Activated naive CD8-positive, alpha-beta T cell treated with anti-CD3 and anti-CD28 coated beads for 36 hours (primary cell): Measurements from ENCODE around the gene RBM20. TPM values are rescaled to one million over a fixed set of nuclear protein-coding genes. Genes with fewer than 3 reads are reported as not detected.
"Not testable (repeated sequence)": the region's sequence is repeated elsewhere in the genome, so short reads cannot be mapped to it uniquely, and the experiment has no call there.

ENCODE experiments used
- DNase-seq: peaks from one replicate; pipeline ENCODE4 v3.0.0; 2021
- H3K27ac Mint-ChIP-seq: one replicate; pipeline ENCODE4 v1.8.0; 2022; ENCODE audit warnings: mild to moderate bottlenecking, moderate library complexity, mixed read lengths
- H3K27me3 Mint-ChIP-seq: one replicate; pipeline ENCODE4 v1.8.0; 2022; ENCODE audit warnings: mild to moderate bottlenecking, mixed read lengths
- H3K36me3 Mint-ChIP-seq: one replicate; pipeline ENCODE4 v1.8.0; 2021; ENCODE audit warnings: mild to moderate bottlenecking, mixed read lengths
- H3K4me1 Mint-ChIP-seq: one replicate; pipeline ENCODE4 v1.8.0; 2021; ENCODE audit warnings: mixed read lengths
- H3K4me3 Mint-ChIP-seq: one replicate; pipeline ENCODE4 v1.8.0; 2022; ENCODE audit warnings: mild to moderate bottlenecking, moderate library complexity, mixed read lengths
- H3K9me3 Mint-ChIP-seq: one replicate; pipeline ENCODE4 v1.8.0; 2022; ENCODE audit warnings: mixed read lengths
- total RNA-seq, 2 experiments: library from RNA; stranded (reverse); gene quantifications; one replicate each; pipeline ENCODE4 v1.2.3, GENCODE V29; 2021

The RBM20 gene
- total RNA-seq, 2 experiments from 2014 or later, result 0.42 to 0.45 TPM

DNA sequence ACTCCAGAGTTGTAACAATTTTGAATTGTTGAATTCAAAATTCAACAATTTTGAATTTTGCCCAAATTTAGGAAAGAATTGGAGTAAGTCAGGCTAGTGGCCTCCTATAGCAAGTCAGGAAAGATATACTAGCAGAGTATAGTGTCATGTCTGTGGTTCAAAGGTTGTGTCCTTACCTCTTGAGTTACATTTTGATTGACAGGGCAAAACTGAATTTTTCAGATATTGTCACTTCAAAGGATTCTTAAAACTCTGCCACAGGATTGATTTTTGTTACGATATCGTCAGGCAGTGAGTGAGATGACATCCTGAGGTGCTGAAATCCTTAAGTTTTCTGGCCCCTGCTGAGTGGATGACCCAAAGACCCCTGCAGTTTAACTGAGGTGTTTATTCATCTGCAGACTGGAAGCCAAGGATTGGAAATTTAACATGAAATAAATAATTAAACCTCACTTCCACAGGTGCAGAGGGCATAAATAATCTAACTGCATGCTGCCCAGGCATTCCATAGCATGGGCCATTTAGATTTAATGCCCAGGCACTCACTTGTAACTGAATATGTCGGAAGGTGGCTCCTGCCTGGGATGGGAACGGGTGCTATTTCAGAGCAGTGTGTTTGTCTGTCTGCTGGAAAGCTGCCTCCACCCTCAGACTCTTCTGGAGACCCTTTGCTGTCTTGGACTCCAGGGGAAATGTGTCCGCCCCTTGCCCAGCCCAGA, 50.8 kb downstream of the RBM20 start:
- peaks cover 5% of the 10 kb centered on the region for H3K9me3 Mint-ChIP-seq
- H3K27me3 Mint-ChIP-seq, result peaks cover 5% of the 10 kb centered on the region
- no peak overlapping the region for H3K27ac Mint-ChIP-seq
- H3K36me3 Mint-ChIP-seq, result no peaks in the 10 kb centered on the region
- no peak for DNase-seq
- H3K4me1 Mint-ChIP-seq, result no peaks in the 10 kb centered on the region
- no peak overlapping the region for H3K4me3 Mint-ChIP-seq

GRCh38 chr10:110695539-110695886, 51.4 kb downstream of the RBM20 start:
- Mint-ChIP-seq H3K9me3 (peaks cover 5% of the 10 kb centered on the region), H3K27ac (no peak overlapping the region)

DNA sequence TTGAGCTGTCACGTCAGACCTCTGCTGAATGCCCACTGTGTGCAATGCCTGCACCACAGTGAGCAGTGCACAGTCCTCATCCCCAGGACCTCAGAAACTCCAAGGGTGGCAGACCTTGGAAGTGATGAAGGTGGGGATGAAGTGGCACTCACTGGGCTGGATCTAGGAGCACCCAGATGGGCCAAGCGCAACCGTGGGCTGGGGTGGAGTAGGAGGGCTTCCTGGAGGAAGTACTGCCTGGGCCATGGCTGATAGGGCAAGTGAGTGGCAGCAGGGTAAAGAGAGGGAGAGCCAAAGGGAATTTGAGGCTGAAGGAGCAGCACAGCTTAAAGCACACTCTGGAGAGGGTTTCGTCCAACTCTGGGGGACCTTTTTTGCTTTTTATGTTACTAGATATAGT, 52.3 kb downstream of the RBM20 start:
- H3K27me3 Mint-ChIP-seq, result peaks cover 4% of the 10 kb centered on the region
- no peaks in the 10 kb centered on the region for H3K36me3 Mint-ChIP-seq
- DNase-seq, result no peak
- H3K9me3 Mint-ChIP-seq, result peaks cover 5% of the 10 kb centered on the region
- H3K27ac Mint-ChIP-seq, result no peak overlapping the region
- H3K4me1 Mint-ChIP-seq, result peaks cover 2% of the 10 kb centered on the region
- no peak overlapping the region for H3K4me3 Mint-ChIP-seq

More at GRCh38 chr10:110695539-110695886, 51.4 kb downstream of the RBM20 start:
- Mint-ChIP-seq H3K4me3 (no peak overlapping the region), H3K4me1 (peaks cover 2% of the 10 kb centered on the region), H3K27me3 (peaks cover 5% of the 10 kb centered on the region), H3K36me3 (no peaks in the 10 kb centered on the region)
- no peak for DNase-seq

DNA sequence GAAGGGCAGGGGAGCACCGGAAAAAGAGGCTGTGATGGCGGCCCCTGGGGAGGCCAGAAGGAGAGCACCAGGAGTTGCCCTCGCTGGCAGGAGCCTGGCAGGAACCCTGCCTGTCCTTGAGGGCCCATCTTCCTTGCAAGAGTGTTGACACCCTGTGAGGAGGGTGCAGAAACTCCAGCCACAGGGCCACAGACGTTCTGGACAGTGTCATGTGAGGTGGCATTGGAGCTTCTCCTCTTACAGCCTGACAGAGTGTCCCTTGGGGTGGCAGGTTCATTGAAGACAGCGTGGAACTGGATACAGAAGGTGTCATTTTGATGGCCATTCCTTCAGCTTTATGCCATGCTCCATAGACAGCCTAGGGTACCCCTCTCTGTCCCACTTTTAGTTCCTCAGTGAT, 54.2 kb downstream of the RBM20 start:
- H3K36me3 Mint-ChIP-seq, result no peaks in the 10 kb centered on the region
- H3K4me1 Mint-ChIP-seq, result peaks cover 2% of the 10 kb centered on the region
- no peak for DNase-seq
- no peak overlapping the region for H3K4me3 Mint-ChIP-seq
- H3K27me3 Mint-ChIP-seq, result no peaks in the 10 kb centered on the region
- H3K27ac Mint-ChIP-seq, result no peak overlapping the region
- H3K9me3 Mint-ChIP-seq, result peaks cover under 1% of the 10 kb centered on the region

- no peak for DNase-seq
- Mint-ChIP-seq H3K27me3 (no peaks in the 10 kb centered on the region), H3K4me1 (peaks cover 2% of the 10 kb centered on the region), H3K36me3 (no peaks in the 10 kb centered on the region), H3K4me3 (no peak overlapping the region), H3K9me3 (no peaks in the 10 kb centered on the region), H3K27ac (no peak overlapping the region)
Measured at GRCh38 chr10:110698782-110699201, 54.7 kb downstream of the RBM20 start.

DNA sequence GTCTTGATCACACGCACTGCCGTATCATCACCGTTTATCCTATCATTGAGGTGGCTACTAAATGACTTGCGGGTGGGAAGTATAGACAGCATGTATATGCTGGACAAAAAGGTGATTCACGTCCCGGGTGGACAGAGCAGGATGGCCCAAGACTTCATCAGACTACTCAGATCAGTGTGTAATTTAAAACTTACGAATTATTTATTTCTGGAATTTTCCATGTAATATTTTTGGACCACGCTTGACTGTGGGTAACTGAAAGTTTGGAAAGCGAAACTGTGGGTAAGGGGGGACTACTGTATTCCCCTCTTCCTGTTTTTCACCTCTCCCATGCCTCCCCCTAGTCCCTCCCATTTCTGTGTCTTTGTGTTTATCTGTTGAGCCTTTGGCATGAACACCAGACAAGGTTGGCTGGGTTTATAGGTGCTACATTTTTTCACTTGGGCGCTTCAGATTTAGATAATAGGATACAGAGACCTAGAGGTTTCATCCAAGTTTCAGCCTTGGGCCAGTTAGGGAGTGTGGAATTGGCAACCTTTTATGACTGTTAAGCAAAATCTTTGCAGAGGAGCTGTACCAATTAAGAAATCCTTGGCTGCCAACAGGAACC, 55.8 kb downstream of the RBM20 start:
- no peak overlapping the region for H3K4me3 Mint-ChIP-seq
- H3K4me1 Mint-ChIP-seq, result peaks cover 2% of the 10 kb centered on the region
- no peaks in the 10 kb centered on the region for H3K9me3 Mint-ChIP-seq
- no peak for DNase-seq
- no peak overlapping the region for H3K27ac Mint-ChIP-seq
- no peaks in the 10 kb centered on the region for H3K27me3 Mint-ChIP-seq
- no peaks in the 10 kb centered on the region for H3K36me3 Mint-ChIP-seq

DNA sequence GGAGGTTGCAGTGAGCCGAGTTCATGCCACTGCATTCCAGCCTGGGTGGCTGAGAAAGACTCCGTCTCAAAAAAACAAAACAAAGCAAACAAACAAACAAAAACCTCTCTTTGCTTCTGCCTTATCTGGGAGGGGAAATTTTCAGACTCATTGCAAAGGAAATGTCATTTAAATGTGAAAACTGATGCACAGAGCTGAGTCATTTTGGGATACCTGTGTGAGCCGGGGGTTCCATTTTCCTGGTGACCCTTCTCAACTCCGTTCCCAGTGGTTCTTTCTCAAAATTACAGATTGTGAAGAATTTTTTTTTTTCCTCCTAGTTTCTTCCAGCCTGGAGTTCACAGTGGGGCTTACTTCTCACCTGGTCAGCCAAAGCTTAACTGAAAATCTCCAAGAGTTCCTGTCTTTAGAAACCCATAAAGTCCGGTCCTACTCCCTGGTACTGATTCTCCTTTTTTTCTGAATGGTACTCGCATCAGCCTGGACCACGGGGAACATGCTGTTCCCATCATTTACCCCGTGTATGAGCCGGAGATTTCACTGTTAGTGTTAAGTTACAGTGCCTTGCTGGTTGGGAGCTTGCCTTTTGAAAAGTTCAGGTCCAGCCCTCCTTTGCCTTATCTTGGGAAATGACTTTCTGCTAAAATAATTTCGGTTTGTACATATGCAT, 56.9 kb downstream of the RBM20 start:
- no peak for DNase-seq
- Mint-ChIP-seq H3K27ac (no peak overlapping the region), H3K4me3 (no peak overlapping the region), H3K4me1 (peaks cover 2% of the 10 kb centered on the region), H3K36me3 (no peaks in the 10 kb centered on the region), H3K9me3 (no peaks in the 10 kb centered on the region), H3K27me3 (no peaks in the 10 kb centered on the region)

GRCh38 chr10:110701617-110701971, 57.5 kb downstream of the RBM20 start:
- H3K4me3 Mint-ChIP-seq, result no peak overlapping the region
- no peak for DNase-seq
- H3K36me3 Mint-ChIP-seq, result no peaks in the 10 kb centered on the region
- H3K9me3 Mint-ChIP-seq, result no peaks in the 10 kb centered on the region
- peaks cover 2% of the 10 kb centered on the region for H3K4me1 Mint-ChIP-seq
- no peaks in the 10 kb centered on the region for H3K27me3 Mint-ChIP-seq
- H3K27ac Mint-ChIP-seq, result no peak overlapping the region

DNA sequence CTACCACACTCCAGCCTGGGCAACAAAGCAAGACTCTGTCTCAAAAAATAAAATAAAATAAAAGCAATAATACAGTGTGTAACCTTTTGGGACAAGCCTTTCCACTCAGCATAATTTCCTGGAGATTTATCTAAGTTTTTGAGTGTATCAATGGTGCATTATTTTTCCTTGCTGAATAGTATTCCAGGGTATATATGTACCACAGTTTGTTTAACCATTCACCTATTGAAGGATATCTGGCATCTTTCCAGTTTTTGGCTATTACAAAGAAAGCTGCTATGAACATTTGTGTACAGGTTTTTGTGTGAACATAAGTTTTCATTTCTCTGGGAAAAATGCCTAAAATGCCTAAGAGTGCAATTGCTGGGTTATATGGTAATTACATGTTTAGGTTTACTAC, 59.9 kb downstream of the RBM20 start:
- H3K4me3 Mint-ChIP-seq, result no peak overlapping the region
- no peak overlapping the region for H3K27ac Mint-ChIP-seq
- H3K9me3 Mint-ChIP-seq, result no peaks in the 10 kb centered on the region
- H3K36me3 Mint-ChIP-seq, result no peaks in the 10 kb centered on the region
- H3K27me3 Mint-ChIP-seq, result peaks cover 4% of the 10 kb centered on the region
- DNase-seq, result no peak
- peaks cover 2% of the 10 kb centered on the region for H3K4me1 Mint-ChIP-seq

GRCh38 chr10:110704906-110705476, 60.9 kb downstream of the RBM20 start:
- DNase-seq, result no peak
- H3K4me1 Mint-ChIP-seq, result peaks cover 2% of the 10 kb centered on the region
- H3K4me3 Mint-ChIP-seq, result no peak overlapping the region
- H3K27ac Mint-ChIP-seq, result no peak overlapping the region
- H3K9me3 Mint-ChIP-seq, result no peaks in the 10 kb centered on the region
- no peaks in the 10 kb centered on the region for H3K36me3 Mint-ChIP-seq
- peaks cover 4% of the 10 kb centered on the region for H3K27me3 Mint-ChIP-seq

DNA sequence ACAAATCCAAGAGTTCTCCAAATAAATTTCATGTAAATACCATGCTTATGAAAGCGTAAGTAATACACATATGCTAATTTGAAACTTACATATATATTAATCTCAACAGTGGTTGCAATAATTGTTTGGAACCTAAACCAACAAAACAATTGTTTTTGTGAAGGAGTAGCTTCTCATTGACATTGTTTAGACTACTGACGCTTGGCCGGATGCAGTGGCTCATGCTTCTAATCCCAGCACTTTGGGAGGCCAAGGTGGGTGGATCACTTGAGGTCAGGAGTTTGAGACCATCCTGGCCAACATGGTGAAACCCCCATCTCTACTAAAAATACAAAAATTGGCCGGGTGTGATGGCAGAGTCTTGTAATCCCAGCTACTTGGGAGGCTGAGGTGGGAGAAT, 61.5 kb downstream of the RBM20 start:
- H3K36me3 Mint-ChIP-seq, DNase-seq, H3K4me1 Mint-ChIP-seq, H3K27me3 Mint-ChIP-seq, H3K9me3 Mint-ChIP-seq, H3K27ac Mint-ChIP-seq, H3K4me3 Mint-ChIP-seq: not testable (repeated sequence)

GRCh38 chr10:110706690-110707098, 62.6 kb downstream of the RBM20 start:
- Mint-ChIP-seq H3K36me3 (no peaks in the 10 kb centered on the region), H3K27ac (no peak overlapping the region), H3K27me3 (peaks cover 4% of the 10 kb centered on the region), H3K4me1 (no peaks in the 10 kb centered on the region), H3K9me3 (no peaks in the 10 kb centered on the region), H3K4me3 (no peak overlapping the region)
- no peak for DNase-seq

- Mint-ChIP-seq H3K36me3 (no peaks in the 10 kb centered on the region), H3K4me1 (no peaks in the 10 kb centered on the region), H3K9me3 (no peaks in the 10 kb centered on the region), H3K27me3 (peaks cover 4% of the 10 kb centered on the region), H3K4me3 (no peak overlapping the region), H3K27ac (no peak overlapping the region)
- DNase-seq, result no peak
Measured at GRCh38 chr10:110708776-110709443, 64.8 kb downstream of the RBM20 start.

- H3K4me3 Mint-ChIP-seq, result no peak overlapping the region
- no peak overlapping the region for H3K27ac Mint-ChIP-seq
- H3K36me3 Mint-ChIP-seq, result no peaks in the 10 kb centered on the region
- no peaks in the 10 kb centered on the region for H3K9me3 Mint-ChIP-seq
- DNase-seq, result no peak
- peaks cover 4% of the 10 kb centered on the region for H3K27me3 Mint-ChIP-seq
- H3K4me1 Mint-ChIP-seq, result no peaks in the 10 kb centered on the region
Measured at GRCh38 chr10:110709444-110709828, 65.3 kb downstream of the RBM20 start.

GRCh38 chr10:110709964-110710587, 65.9 kb downstream of the RBM20 start:
- H3K36me3 Mint-ChIP-seq, result no peaks in the 10 kb centered on the region
- H3K27me3 Mint-ChIP-seq, result peaks cover 4% of the 10 kb centered on the region

More at GRCh38 chr10:110709964-110710587, 65.9 kb downstream of the RBM20 start:
- Mint-ChIP-seq H3K4me3 (no peak overlapping the region), H3K27ac (no peak overlapping the region), H3K9me3 (no peaks in the 10 kb centered on the region), H3K4me1 (no peaks in the 10 kb centered on the region)
- no peak for DNase-seq
